K562 (cell line): ENCODE results near the gene IFRD1. TPM values are rescaled to one million over a fixed set of nuclear protein-coding genes. Genes with fewer than 3 reads are reported as not detected.
A peak's percentile ranks its signal among the peaks of the same experiment; 100 is the strongest.

Experiments used
- FOXK1 ChIP-seq: sonication (generic); formaldehyde crosslinking; IDR thresholded peaks from 2 replicates; pipeline ENCODE4 v1.8.0; 2022; ENCODE audit warnings: missing genetic modification reagents, mild to moderate bottlenecking, borderline replicate concordance
- GABPB1 ChIP-seq: sonication (generic); formaldehyde crosslinking; IDR thresholded peaks from 2 replicates; pipeline ENCODE4 v1.8.0; 2022; ENCODE audit warnings: mild to moderate bottlenecking, missing genetic modification reagents
- MBD2 ChIP-seq: sonication (generic); IDR thresholded peaks from 2 replicates; pipeline ENCODE4 v1.6.1; 2016; ENCODE audit warnings: low read depth, borderline replicate concordance
- PRPF4 ChIP-seq: fragments of 200-400 bp; formaldehyde crosslinking; IDR thresholded peaks from one replicate; pipeline ENCODE4 v1.6.1; 2017; ENCODE audit warnings: low read length, low read depth, mild to moderate bottlenecking; ENCODE audit not compliant: insufficient read depth, poor library complexity, severe bottlenecking
- RUNX1 ChIP-seq: sonication (generic); IDR thresholded peaks from 2 replicates; pipeline ENCODE4 v1.6.1; 2016; ENCODE audit warnings: antibody characterized with exemption, low read depth
- ZSCAN32 ChIP-seq: fragments of 450-650 bp; formaldehyde crosslinking; IDR thresholded peaks from 2 replicates; pipeline ENCODE4 v1.4.0; 2020; ENCODE audit warnings: mild to moderate bottlenecking, moderate library complexity
- polyA plus RNA-seq, 8 experiments: library from polyadenylated mRNA; depleted of rRNA in 4 of 8; stranded (reverse) in 5 of 8; unstranded in 3 of 8; fragments of >200 nt; fragmentation: Nextera tagmentation in 2 of 8; fragmentation: Illumina TruSeq in 1 of 8; extraction: Ambion mirVana in 2 of 8; extraction: Trizol in 1 of 8; gene quantifications; 2 replicates each; pipeline versions ENCODE4 v1.2.1 to v1.2.3, GENCODE V29; 2011 to 2014; ENCODE audit warnings: inconsistent platforms in 1 of 8, missing spikeins in 1 of 8
- total RNA-seq, 7 experiments: library from RNA; depleted of rRNA in 6 of 7; stranded (reverse); fragments of >200 nt in 6 of 7; fragmentation: Illumina TruSeq in 2 of 7; extraction: Trizol in 2 of 7; gene quantifications; 2 replicates each; pipeline versions ENCODE4 v1.2.1 to v1.2.3, GENCODE V29; 2011 to 2021; ENCODE audit warnings: low replicate concordance in 1 of 7
- TF ChIP-seq, protein P1 (sequence below): fragments of 450-650 bp; formaldehyde crosslinking; IDR thresholded peaks from 2 replicates; pipeline ENCODE4 v1.4.0; 2020; ENCODE audit warnings: mild to moderate bottlenecking, moderate library complexity
- TF ChIP-seq, protein P2 (sequence below): conservative IDR thresholded peaks from 2 replicates; pipeline ENCODE4 v1.6.1; 2011; ENCODE audit warnings: low read depth, mild to moderate bottlenecking, low read length; ENCODE audit not compliant: control insufficient read depth

The IFRD1 gene
- total and polyA plus RNA-seq, 9 of the 15 experiments (the other 6 are each of a cell fraction or from before 2014, with no cell fraction given), result 27.6 to 81.8 (median 68.1) TPM

DNA sequence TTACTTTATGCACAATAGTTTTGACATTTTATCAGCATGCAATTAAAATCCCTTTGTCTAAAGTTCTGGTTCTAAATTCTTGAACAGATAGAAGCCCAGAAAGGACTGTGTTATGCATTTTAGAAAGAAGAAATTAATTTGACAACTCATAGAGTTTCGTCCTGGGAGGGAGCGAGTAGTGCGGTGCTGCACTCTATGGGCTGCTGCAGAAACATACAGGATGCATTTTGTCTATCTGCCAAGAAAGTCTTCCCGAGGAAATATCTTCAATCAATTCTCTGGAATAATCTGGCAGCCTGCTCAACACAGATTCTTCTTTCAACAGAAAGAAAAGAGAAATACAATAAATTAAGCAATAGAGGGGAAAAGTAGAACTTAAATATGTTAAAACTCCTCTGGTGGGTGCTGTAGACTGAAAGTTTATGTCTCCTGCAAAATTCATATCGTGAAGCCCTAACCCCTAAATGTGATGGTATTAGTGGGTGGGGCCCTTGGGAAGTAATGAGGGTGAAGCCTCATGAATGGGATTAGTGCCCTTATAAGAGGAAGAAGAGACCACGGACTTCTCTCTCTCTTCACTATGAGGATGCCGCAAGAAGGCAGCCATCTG is 39.0 kb upstream of the IFRD1 start (continued):
- TF ChIP-seq RUNX1 (no peak), GABPB1 (CRISPR knock-in tag) (no peak), PRPF4 (no peak), MBD2 (no peak), FOXK1 (no peak), ZSCAN32 (no peak)
- TF ChIP-seq, protein P1, sequence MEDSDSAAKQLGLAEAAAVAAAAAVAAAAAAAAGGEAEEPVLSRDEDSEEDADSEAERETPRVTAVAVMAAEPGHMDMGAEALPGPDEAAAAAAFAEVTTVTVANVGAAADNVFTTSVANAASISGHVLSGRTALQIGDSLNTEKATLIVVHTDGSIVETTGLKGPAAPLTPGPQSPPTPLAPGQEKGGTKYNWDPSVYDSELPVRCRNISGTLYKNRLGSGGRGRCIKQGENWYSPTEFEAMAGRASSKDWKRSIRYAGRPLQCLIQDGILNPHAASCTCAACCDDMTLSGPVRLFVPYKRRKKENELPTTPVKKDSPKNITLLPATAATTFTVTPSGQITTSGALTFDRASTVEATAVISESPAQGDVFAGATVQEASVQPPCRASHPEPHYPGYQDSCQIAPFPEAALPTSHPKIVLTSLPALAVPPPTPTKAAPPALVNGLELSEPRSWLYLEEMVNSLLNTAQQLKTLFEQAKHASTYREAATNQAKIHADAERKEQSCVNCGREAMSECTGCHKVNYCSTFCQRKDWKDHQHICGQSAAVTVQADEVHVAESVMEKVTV (CRISPR knock-in tag), result peak; percentile 67
- TF ChIP-seq, protein P2, sequence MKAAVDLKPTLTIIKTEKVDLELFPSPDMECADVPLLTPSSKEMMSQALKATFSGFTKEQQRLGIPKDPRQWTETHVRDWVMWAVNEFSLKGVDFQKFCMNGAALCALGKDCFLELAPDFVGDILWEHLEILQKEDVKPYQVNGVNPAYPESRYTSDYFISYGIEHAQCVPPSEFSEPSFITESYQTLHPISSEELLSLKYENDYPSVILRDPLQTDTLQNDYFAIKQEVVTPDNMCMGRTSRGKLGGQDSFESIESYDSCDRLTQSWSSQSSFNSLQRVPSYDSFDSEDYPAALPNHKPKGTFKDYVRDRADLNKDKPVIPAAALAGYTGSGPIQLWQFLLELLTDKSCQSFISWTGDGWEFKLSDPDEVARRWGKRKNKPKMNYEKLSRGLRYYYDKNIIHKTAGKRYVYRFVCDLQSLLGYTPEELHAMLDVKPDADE, result no peak
- TF ChIP-seq, all 486 proteins: peak for 5
